HepG2 (cell line): Measurements from ENCODE around the gene MAP3K20. TPM values are rescaled to one million over a fixed set of nuclear protein-coding genes. Genes with fewer than 3 reads are reported as not detected.

Experiments
- BHLHE40 ChIP-seq: IDR thresholded peaks from 2 replicates; pipeline ENCODE4 v1.6.1; 2011; ENCODE audit warnings: low read length, improper control_type of control experiment
- EHMT2 ChIP-seq: fragments of 200-600 bp; sonication (generic); IDR thresholded peaks from 2 replicates; pipeline ENCODE4 v1.7.0; 2017; ENCODE audit warnings: antibody characterized with exemption, low read depth, low read length, borderline replicate concordance
- EP300 ChIP-seq, 3 experiments: sonication (generic) in 1 of 3; formaldehyde crosslinking in 1 of 3; IDR thresholded peaks; 2 replicates each; pipeline versions ENCODE4 v1.5.1 to v1.6.1; 2011 to 2020; ENCODE audit warnings: low read depth in 2 of 3, low read length in 2 of 3, borderline replicate concordance in 1 of 3, improper control_type of control experiment in 1 of 3, mild to moderate bottlenecking in 1 of 3, missing genetic modification reagents in 1 of 3, moderate library complexity in 1 of 3
- KDM6A ChIP-seq: IDR thresholded peaks from 2 replicates; pipeline ENCODE4 v1.6.1; 2016; ENCODE audit warnings: low read depth
- MATR3 ChIP-seq: sonication (generic); formaldehyde crosslinking; IDR thresholded peaks from 2 replicates; pipeline ENCODE4 v1.4.0; 2020; ENCODE audit warnings: missing genetic modification reagents
- MXD3 ChIP-seq: IDR thresholded peaks from 2 replicates; pipeline ENCODE4 v1.6.1; 2016; ENCODE audit warnings: mild to moderate bottlenecking, missing biosample characterization, missing genetic modification reagents
- POGK ChIP-seq: sonication (generic); formaldehyde crosslinking; conservative IDR thresholded peaks from 2 replicates; pipeline ENCODE4 v1.8.0; 2022; ENCODE audit warnings: mild to moderate bottlenecking, moderate library complexity, missing genetic modification reagents
- SIX4 ChIP-seq: sonication (generic); formaldehyde crosslinking; IDR thresholded peaks from 2 replicates; pipeline ENCODE4 v1.4.0; 2020; ENCODE audit warnings: missing genetic modification reagents
- SNAPC4 ChIP-seq: sonication (generic); formaldehyde crosslinking; IDR thresholded peaks from 2 replicates; pipeline ENCODE4 v1.4.0; 2020; ENCODE audit warnings: mild to moderate bottlenecking, missing genetic modification reagents
- SOX5 ChIP-seq: IDR thresholded peaks from 2 replicates; pipeline ENCODE4 v1.6.1; 2016; ENCODE audit warnings: borderline replicate concordance
- XBP1 ChIP-seq: sonication (generic); formaldehyde crosslinking; IDR thresholded peaks from 2 replicates; pipeline ENCODE4 v1.5.0; 2020; ENCODE audit warnings: missing genetic modification reagents
- ZBTB25 ChIP-seq: IDR thresholded peaks from 2 replicates; pipeline ENCODE4 v1.6.1; 2018; ENCODE audit warnings: missing genetic modification reagents
- ZFP37 ChIP-seq: sonication (generic); formaldehyde crosslinking; IDR thresholded peaks from 2 replicates; pipeline ENCODE4 v1.4.0; 2020; ENCODE audit warnings: missing genetic modification reagents, borderline replicate concordance
- ZNF224 ChIP-seq: sonication (generic); formaldehyde crosslinking; IDR thresholded peaks from 2 replicates; pipeline ENCODE4 v1.5.0; 2020; ENCODE audit warnings: mild to moderate bottlenecking, missing genetic modification reagents
- ZNF343 ChIP-seq: sonication (generic); formaldehyde crosslinking; IDR thresholded peaks from 2 replicates; pipeline ENCODE4 v1.4.0; 2020; ENCODE audit warnings: mild to moderate bottlenecking, missing genetic modification reagents
- polyA plus RNA-seq, 8 experiments: library from polyadenylated mRNA; depleted of rRNA in 3 of 8; stranded (reverse) in 7 of 8; unstranded in 1 of 8; fragments of >200 nt; fragmentation: Illumina TruSeq in 4 of 8; extraction: Trizol in 4 of 8; gene quantifications; 2 replicates each; pipeline versions ENCODE4 v1.2.1 to v1.2.3, GENCODE V29; 2011 to 2016; ENCODE audit warnings: low read depth in 4 of 8, missing spikeins in 1 of 8, mixed read lengths in 1 of 8; ENCODE audit not compliant: insufficient read depth in 1 of 8
- total RNA-seq, 5 experiments: library from RNA; depleted of rRNA; stranded (reverse); fragments of >200 nt; fragmentation: Illumina TruSeq; extraction: Trizol; gene quantifications; 2 replicates each; pipeline ENCODE4 v1.2.3, GENCODE V29; 2016; ENCODE audit warnings: low read depth in 1 of 5

MAP3K20 gene
- total and polyA plus RNA-seq, 2 of the 13 experiments (the other 11 are each of a cell fraction or from before 2014, with no cell fraction given), result 5.2 to 13.5 TPM

DNA sequence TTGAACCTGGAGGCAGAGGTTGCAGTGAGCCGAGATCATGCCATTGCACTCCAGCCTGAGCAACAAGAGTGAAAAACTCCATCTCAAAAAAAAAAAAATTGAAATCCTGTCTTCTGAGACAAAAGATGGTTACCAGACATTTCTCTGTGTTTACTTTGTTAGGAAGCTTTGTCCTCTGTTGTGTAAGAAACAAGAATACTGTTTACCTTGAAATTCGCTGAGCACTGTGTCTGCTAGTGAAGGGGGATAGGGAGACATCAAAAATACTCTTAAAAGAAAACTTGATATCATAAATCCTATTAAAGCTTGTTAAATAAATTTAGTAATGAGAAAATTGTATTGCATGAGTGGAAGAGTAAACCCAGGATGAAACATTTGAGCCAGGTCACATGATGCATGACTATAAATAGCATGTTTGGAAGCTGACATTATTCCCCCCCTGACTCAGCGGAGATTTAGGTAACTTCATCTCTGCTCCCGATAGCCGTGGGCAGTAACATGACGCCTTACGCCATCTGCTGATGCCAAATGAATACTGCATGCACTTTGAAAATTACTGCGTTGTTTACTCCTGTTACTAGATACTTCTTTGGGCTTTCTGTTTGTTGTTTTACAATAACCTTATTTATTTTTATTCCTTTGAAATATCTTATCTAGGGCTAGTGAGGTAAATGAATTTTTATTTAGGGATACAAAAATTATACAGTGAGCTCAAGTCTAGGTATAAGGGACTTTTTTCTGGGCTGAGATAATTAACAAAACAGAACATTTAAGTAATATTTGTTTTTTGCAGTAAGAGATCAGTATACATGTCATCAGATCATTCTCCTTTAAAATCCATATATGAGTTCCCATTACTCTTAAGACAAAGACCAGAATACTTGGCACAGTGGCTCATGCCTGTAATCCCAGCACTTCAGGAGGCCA is 134.9 kb downstream of the MAP3K20 start (continued):
- TF ChIP-seq BHLHE40 (peak; percentile 31; the same call in 1 of the 2 replicates), MATR3 (CRISPR knock-in tag) (no peak), ZNF224 (CRISPR knock-in tag) (no peak), KDM6A (no peak), ZFP37 (no peak), EP300 (IDR thresholded peaks at IDR 0.05; ENCODE audit: low read depth in 2 of 2, low read length in 2 of 2) (peak in 1 of 2 experiments; percentile 15; a peak in 1 of 4 replicates), EP300 (CRISPR knock-in tag; IDR thresholded peaks at IDR 0.05; ENCODE audit: borderline replicate concordance) (no peak), POGK (no peak), SNAPC4 (CRISPR knock-in tag) (no peak), XBP1 (no peak), SOX5 (CRISPR knock-in tag) (peak; percentile 24; the same call in 1 of the 2 replicates), SIX4 (CRISPR knock-in tag) (no peak), EHMT2 (no peak), MXD3 (no peak), ZBTB25 (CRISPR knock-in tag) (no peak), ZNF343 (no peak)
